HEK293 (cell line): ENCODE data around the gene TMEM214.

ENCODE experiments used
- SCRT1 ChIP-seq: fragments of 450-650 bp; formaldehyde crosslinking; IDR thresholded peaks from 2 replicates; pipeline ENCODE4 v1.5.1; 2016; ENCODE audit warnings: missing biosample characterization, missing genetic modification characterization, borderline replicate concordance
- TCF7L2 ChIP-seq: IDR thresholded peaks from 2 replicates; pipeline ENCODE4 v1.6.1; 2011; ENCODE audit warnings: low read depth, mild to moderate bottlenecking, inconsistent platforms, low read length, moderate library complexity, borderline replicate concordance
- YY1 ChIP-seq: fragments of 450-650 bp; formaldehyde crosslinking; IDR thresholded peaks from 2 replicates; pipeline ENCODE4 v1.5.1; 2018; ENCODE audit warnings: missing biosample characterization, missing genetic modification characterization
- ZBTB17 ChIP-seq: fragments of 450-650 bp; formaldehyde crosslinking; IDR thresholded peaks from 2 replicates; pipeline ENCODE4 v1.5.1; 2016; ENCODE audit warnings: missing biosample characterization, missing genetic modification characterization
- ZBTB7A ChIP-seq: fragments of 450-650 bp; formaldehyde crosslinking; IDR thresholded peaks from 2 replicates; pipeline ENCODE4 v1.5.1; 2016; ENCODE audit warnings: low read depth, missing biosample characterization, missing genetic modification characterization
- ZNF140 ChIP-seq: fragments of 450-650 bp; formaldehyde crosslinking; IDR thresholded peaks from 2 replicates; pipeline ENCODE4 v1.5.1; 2016; ENCODE audit warnings: missing biosample characterization, missing genetic modification characterization
- ZNF155 ChIP-seq: fragments of 450-650 bp; formaldehyde crosslinking; IDR thresholded peaks from 2 replicates; pipeline ENCODE4 v1.5.1; 2016; ENCODE audit warnings: missing biosample characterization, missing genetic modification characterization
- ZNF311 ChIP-seq: fragments of 450-650 bp; formaldehyde crosslinking; IDR thresholded peaks from 2 replicates; pipeline ENCODE4 v1.5.1; 2017; ENCODE audit warnings: missing biosample characterization, missing genetic modification characterization, borderline replicate concordance
- ZNF416 ChIP-seq: fragments of 450-650 bp; formaldehyde crosslinking; IDR thresholded peaks from 2 replicates; pipeline ENCODE4 v1.5.1; 2016; ENCODE audit warnings: missing biosample characterization, missing genetic modification characterization
- ZNF639 ChIP-seq: fragments of 450-650 bp; formaldehyde crosslinking; IDR thresholded peaks from 2 replicates; pipeline ENCODE4 v1.5.1; 2016; ENCODE audit warnings: missing biosample characterization, missing genetic modification characterization
- TF ChIP-seq, protein P1 (sequence below): fragments of 450-650 bp; formaldehyde crosslinking; IDR thresholded peaks from 2 replicates; pipeline ENCODE4 v1.5.1; 2016; ENCODE audit warnings: missing biosample characterization, missing genetic modification characterization
- TF ChIP-seq, protein P2 (sequence below): fragments of 450-650 bp; formaldehyde crosslinking; optimal IDR thresholded peaks from 2 replicates; pipeline ENCODE3; 2016; ENCODE audit warnings: missing biosample characterization, mild to moderate bottlenecking, missing genetic modification characterization

DNA sequence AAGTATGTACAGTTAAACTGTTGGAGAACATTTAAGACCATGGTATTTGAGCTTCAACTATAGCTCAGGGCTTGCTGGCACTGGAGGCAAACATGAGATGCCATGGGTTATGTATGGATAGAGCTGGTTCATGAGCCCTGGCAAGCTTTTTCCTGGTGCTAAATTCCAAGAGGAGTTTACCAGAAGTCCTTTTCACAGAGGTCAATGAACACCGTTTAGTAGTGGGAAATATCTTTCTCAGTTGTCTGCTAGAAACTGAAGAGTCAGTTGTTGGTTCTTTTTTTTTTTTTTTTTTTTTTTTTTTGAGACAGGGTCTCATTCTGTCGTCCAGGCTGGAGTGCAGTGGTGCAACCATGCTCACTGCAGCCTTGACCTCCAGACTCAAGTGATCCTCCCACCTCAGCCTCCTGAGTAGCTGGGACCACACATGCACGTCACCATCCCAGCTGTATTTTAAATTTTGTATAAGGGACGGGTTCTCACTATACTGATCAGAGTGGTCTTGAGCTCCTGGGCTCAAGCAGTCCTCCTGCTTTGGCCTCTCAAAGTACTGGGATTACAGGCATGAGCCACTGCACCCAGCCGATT lies 55.2 kb downstream of the TMEM214 start:
- TF ChIP-seq, protein P1, sequence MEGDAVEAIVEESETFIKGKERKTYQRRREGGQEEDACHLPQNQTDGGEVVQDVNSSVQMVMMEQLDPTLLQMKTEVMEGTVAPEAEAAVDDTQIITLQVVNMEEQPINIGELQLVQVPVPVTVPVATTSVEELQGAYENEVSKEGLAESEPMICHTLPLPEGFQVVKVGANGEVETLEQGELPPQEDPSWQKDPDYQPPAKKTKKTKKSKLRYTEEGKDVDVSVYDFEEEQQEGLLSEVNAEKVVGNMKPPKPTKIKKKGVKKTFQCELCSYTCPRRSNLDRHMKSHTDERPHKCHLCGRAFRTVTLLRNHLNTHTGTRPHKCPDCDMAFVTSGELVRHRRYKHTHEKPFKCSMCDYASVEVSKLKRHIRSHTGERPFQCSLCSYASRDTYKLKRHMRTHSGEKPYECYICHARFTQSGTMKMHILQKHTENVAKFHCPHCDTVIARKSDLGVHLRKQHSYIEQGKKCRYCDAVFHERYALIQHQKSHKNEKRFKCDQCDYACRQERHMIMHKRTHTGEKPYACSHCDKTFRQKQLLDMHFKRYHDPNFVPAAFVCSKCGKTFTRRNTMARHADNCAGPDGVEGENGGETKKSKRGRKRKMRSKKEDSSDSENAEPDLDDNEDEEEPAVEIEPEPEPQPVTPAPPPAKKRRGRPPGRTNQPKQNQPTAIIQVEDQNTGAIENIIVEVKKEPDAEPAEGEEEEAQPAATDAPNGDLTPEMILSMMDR (tag by site-specific recombination), result no peak
- TF ChIP-seq ZBTB7A (tag by site-specific recombination), result no peak
- TF ChIP-seq ZNF416 (tag by site-specific recombination), result no peak
- TF ChIP-seq SCRT1, result no peak
- no peak for TF ChIP-seq ZNF639
- TF ChIP-seq YY1 (tag by site-specific recombination), result no peak
- TF ChIP-seq, protein P2, sequence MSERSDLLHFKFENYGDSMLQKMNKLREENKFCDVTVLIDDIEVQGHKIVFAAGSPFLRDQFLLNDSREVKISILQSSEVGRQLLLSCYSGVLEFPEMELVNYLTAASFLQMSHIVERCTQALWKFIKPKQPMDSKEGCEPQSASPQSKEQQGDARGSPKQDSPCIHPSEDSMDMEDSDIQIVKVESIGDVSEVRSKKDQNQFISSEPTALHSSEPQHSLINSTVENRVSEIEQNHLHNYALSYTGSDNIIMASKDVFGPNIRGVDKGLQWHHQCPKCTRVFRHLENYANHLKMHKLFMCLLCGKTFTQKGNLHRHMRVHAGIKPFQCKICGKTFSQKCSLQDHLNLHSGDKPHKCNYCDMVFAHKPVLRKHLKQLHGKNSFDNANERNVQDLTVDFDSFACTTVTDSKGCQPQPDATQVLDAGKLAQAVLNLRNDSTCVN (tag by site-specific recombination), result no peak
- TF ChIP-seq ZBTB17 (tag by site-specific recombination), result no peak
- TF ChIP-seq ZNF311 (tag by site-specific recombination), result no peak
- TF ChIP-seq ZNF155 (tag by site-specific recombination), result no peak
- TF ChIP-seq TCF7L2, result no peak
- no peak for TF ChIP-seq ZNF140 (tag by site-specific recombination)
